ENCODE data around the gene KSR1.

Gene KSR1

GRCh38 chr17:27520491-27521185 lies 64.4 kb downstream of the KSR1 start:
- DNase-seq = no peak

- no peak for DNase-seq
Measured at GRCh38 chr17:27521281-27522027, 65.2 kb downstream of the KSR1 start.

- no peak for DNase-seq
Measured at GRCh38 chr17:27522028-27522635, 65.9 kb downstream of the KSR1 start.

GRCh38 chr17:27523712-27524111 lies 67.5 kb downstream of the KSR1 start:
- DNase-seq = no peak

- DNase-seq = no peak
Measured at GRCh38 chr17:27524594-27524993, 68.3 kb downstream of the KSR1 start.

GRCh38 chr17:27525316-27525715 lies 69.1 kb downstream of the KSR1 start:
- no peak for DNase-seq

GRCh38 chr17:27525836-27526603 lies 69.8 kb downstream of the KSR1 start:
- no peak for DNase-seq

- DNase-seq = peak; percentile 16
Measured at GRCh38 chr17:27526604-27527002, 70.4 kb downstream of the KSR1 start.

- no peak for DNase-seq
Measured at GRCh38 chr17:27529230-27529796, 73.1 kb downstream of the KSR1 start.

- DNase-seq = no peak
Measured at GRCh38 chr17:27530764-27531391, 74.6 kb downstream of the KSR1 start.

- DNase-seq = no peak
Measured at GRCh38 chr17:27531469-27531961, 75.3 kb downstream of the KSR1 start.

GRCh38 chr17:27532269-27533263 lies 76.3 kb downstream of the KSR1 start:
- DNase-seq = no peak

GRCh38 chr17:27533874-27534815 lies 77.9 kb downstream of the KSR1 start:
- DNase-seq = no peak

- no peak for DNase-seq
Measured at GRCh38 chr17:27535178-27535928, 79.1 kb downstream of the KSR1 start.

GRCh38 chr17:27535975-27536374 lies 79.7 kb downstream of the KSR1 start:
- DNase-seq = no peak

- DNase-seq = no peak
Measured at GRCh38 chr17:27536781-27537180, 80.5 kb downstream of the KSR1 start.

GRCh38 chr17:27538156-27538955 lies 82.1 kb downstream of the KSR1 start:
- DNase-seq = no peak

GRCh38 chr17:27539152-27539551 lies 82.9 kb downstream of the KSR1 start:
- DNase-seq = no peak

Data from stimulated activated naive CD4-positive, alpha-beta T cell treated with Interleukin-2 at 50 U/mL for 16 hours (primary cell).